ENCODE data around the gene USP9X. TPM values are rescaled to one million over a fixed set of nuclear protein-coding genes. Genes with fewer than 3 reads are reported as not detected.
"Not testable (repeated sequence)": the region's sequence is repeated elsewhere in the genome, so short reads cannot be mapped to it uniquely, and the experiment has no call there.

USP9X gene
- total RNA-seq, 1 donor from 2014 or later = 86.3 TPM

GRCh38 chrX:41105005-41105404 lies 19.8 kb downstream of the USP9X start:
- H3K27ac Mint-ChIP-seq (ENCODE audit: unreplicated experiment) = no peak overlapping the region

DNA sequence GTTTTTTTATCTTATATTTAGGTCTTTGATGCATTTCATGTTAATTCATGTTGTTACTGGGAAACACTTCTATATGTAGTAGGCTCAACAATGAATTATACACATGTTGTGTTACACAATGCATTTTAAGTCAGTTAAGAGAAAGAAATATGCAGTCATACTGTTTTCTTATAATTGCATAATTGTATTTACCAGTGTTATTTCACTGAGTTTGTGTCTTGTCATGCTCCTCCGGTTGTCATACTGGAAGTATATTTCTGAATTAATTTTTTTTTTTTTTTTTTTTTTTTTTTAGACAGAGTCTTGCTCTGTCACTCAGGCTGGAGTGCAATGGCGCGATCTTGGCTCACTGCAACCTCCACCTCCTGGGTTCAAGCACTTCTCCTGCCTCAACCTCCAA lies 21.0 kb downstream of the USP9X start:
- Mint-ChIP-seq H3K9me3 (ENCODE audit: low read depth) (peaks cover 18% of the 10 kb centered on the region), H3K4me1 (ENCODE audit: low read depth) (peaks cover 41% of the 10 kb centered on the region)
- H3K4me3 Mint-ChIP-seq (ENCODE audit: unreplicated experiment); H3K27ac Mint-ChIP-seq (ENCODE audit: unreplicated experiment); H3K36me3 Mint-ChIP-seq (ENCODE audit: low read depth); DNase-seq (ENCODE audit: low spot score); H3K27me3 Mint-ChIP-seq (ENCODE audit: low read depth): not testable (repeated sequence)

More at GRCh38 chrX:41105005-41105404, 19.8 kb downstream of the USP9X start:
- Mint-ChIP-seq H3K4me1 (ENCODE audit: low read depth) (peaks cover 30% of the 10 kb centered on the region), H3K27me3 (ENCODE audit: low read depth) (no peaks in the 10 kb centered on the region), H3K9me3 (ENCODE audit: low read depth) (peaks cover 14% of the 10 kb centered on the region), H3K36me3 (ENCODE audit: low read depth) (peaks cover 2% of the 10 kb centered on the region), H3K4me3 (ENCODE audit: unreplicated experiment) (no peak overlapping the region)
- TF ChIP-seq, protein P1, sequence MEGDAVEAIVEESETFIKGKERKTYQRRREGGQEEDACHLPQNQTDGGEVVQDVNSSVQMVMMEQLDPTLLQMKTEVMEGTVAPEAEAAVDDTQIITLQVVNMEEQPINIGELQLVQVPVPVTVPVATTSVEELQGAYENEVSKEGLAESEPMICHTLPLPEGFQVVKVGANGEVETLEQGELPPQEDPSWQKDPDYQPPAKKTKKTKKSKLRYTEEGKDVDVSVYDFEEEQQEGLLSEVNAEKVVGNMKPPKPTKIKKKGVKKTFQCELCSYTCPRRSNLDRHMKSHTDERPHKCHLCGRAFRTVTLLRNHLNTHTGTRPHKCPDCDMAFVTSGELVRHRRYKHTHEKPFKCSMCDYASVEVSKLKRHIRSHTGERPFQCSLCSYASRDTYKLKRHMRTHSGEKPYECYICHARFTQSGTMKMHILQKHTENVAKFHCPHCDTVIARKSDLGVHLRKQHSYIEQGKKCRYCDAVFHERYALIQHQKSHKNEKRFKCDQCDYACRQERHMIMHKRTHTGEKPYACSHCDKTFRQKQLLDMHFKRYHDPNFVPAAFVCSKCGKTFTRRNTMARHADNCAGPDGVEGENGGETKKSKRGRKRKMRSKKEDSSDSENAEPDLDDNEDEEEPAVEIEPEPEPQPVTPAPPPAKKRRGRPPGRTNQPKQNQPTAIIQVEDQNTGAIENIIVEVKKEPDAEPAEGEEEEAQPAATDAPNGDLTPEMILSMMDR (IDR thresholded peaks at IDR 0.05) = no peak
- no peak for DNase-seq (ENCODE audit: low spot score)

DNA sequence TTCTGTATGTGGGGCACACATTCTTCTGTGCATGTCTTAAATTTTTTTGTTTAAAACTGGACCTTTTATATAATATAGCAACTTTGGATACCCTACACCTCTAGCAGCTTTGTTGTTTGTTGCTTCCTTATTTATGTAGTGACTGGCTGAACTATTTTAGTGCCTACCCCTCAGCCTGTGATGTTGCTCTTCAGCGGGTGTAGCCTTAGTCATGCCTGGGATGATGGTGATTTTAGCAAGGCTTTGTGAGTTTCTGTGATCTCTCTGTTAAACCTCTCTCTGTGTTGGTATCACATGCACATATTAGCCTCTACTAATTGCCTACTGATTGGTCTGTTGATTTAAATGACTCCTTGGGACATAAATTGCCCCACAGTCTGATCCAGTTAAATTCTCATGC lies 22.8 kb downstream of the USP9X start:
- H3K4me3 Mint-ChIP-seq (ENCODE audit: unreplicated experiment) = no peak overlapping the region
- H3K9me3 Mint-ChIP-seq (ENCODE audit: low read depth) = peaks cover 15% of the 10 kb centered on the region
- TF ChIP-seq, protein P1 (IDR thresholded peaks at IDR 0.05) = no peak
- H3K36me3 Mint-ChIP-seq (ENCODE audit: low read depth) = peaks cover 2% of the 10 kb centered on the region
- no peak for DNase-seq (ENCODE audit: low spot score)
- peaks cover 49% of the 10 kb centered on the region for H3K4me1 Mint-ChIP-seq (ENCODE audit: low read depth)
- peak overlapping the region; percentile 68 for H3K27ac Mint-ChIP-seq (ENCODE audit: unreplicated experiment)
- H3K27me3 Mint-ChIP-seq (ENCODE audit: low read depth) = no peaks in the 10 kb centered on the region

- Mint-ChIP-seq H3K4me1 (ENCODE audit: low read depth) (peaks cover 49% of the 10 kb centered on the region), H3K4me3 (ENCODE audit: unreplicated experiment) (no peak overlapping the region), H3K27me3 (ENCODE audit: low read depth) (no peaks in the 10 kb centered on the region), H3K27ac (ENCODE audit: unreplicated experiment) (peak overlapping the region; percentile 68), H3K36me3 (ENCODE audit: low read depth) (peaks cover 2% of the 10 kb centered on the region), H3K9me3 (ENCODE audit: low read depth) (peaks cover 15% of the 10 kb centered on the region)
- DNase-seq (ENCODE audit: low spot score) = no peak
- TF ChIP-seq, protein P1 (IDR thresholded peaks at IDR 0.05) = no peak
Observed at GRCh38 chrX:41108463-41109205, 23.4 kb downstream of the USP9X start.

GRCh38 chrX:41110801-41111625 lies 25.8 kb downstream of the USP9X start:
- TF ChIP-seq, protein P1 (IDR thresholded peaks at IDR 0.05) = no peak
- Mint-ChIP-seq H3K27me3 (ENCODE audit: low read depth) (no peaks in the 10 kb centered on the region), H3K9me3 (ENCODE audit: low read depth) (peaks cover 15% of the 10 kb centered on the region), H3K4me3 (ENCODE audit: unreplicated experiment) (peak overlapping the region; percentile 2), H3K4me1 (ENCODE audit: low read depth) (peaks cover 63% of the 10 kb centered on the region), H3K27ac (ENCODE audit: unreplicated experiment) (peak overlapping the region; percentile 53), H3K36me3 (ENCODE audit: low read depth) (peaks cover 2% of the 10 kb centered on the region)
- no peak for DNase-seq (ENCODE audit: low spot score)
